Thyroid gland (tissue), 4 donors: ENCODE measurements around the gene TICAM2.

Experiments
- POLR2A ChIP-seq, 2 donors: fragments of 450-650 bp; IDR thresholded peaks; one replicate each; pipeline ENCODE4 v1.6.1; 2017; ENCODE audit warnings: antibody characterized with exemption in 2 of 2, mild to moderate bottlenecking in 2 of 2, moderate library complexity in 1 of 2
- TF ChIP-seq, protein P1 (sequence below), 6 experiments: fragments of 200-600 bp in 3 of 6; fragments of 450-650 bp in 3 of 6; sonication (generic) in 3 of 6; IDR thresholded peaks; one replicate each; pipeline ENCODE4 v1.5.1; 2016 to 2019; ENCODE audit warnings: antibody characterized with exemption in 6 of 6, mild to moderate bottlenecking in 2 of 6, inconsistent platforms in 1 of 6, moderate library complexity in 1 of 6

GRCh38 chr5:115553082-115553481, 49.2 kb downstream of the TICAM2 start:
- TF ChIP-seq POLR2A (IDR thresholded peaks at IDR 0.05): no peak
- TF ChIP-seq, protein P1, sequence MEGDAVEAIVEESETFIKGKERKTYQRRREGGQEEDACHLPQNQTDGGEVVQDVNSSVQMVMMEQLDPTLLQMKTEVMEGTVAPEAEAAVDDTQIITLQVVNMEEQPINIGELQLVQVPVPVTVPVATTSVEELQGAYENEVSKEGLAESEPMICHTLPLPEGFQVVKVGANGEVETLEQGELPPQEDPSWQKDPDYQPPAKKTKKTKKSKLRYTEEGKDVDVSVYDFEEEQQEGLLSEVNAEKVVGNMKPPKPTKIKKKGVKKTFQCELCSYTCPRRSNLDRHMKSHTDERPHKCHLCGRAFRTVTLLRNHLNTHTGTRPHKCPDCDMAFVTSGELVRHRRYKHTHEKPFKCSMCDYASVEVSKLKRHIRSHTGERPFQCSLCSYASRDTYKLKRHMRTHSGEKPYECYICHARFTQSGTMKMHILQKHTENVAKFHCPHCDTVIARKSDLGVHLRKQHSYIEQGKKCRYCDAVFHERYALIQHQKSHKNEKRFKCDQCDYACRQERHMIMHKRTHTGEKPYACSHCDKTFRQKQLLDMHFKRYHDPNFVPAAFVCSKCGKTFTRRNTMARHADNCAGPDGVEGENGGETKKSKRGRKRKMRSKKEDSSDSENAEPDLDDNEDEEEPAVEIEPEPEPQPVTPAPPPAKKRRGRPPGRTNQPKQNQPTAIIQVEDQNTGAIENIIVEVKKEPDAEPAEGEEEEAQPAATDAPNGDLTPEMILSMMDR (IDR thresholded peaks at IDR 0.05): no peak
